ENCODE measurements around the gene ABHD16A.

The ABHD16A gene

GRCh38 chr6:31687860-31688693, 15.0 kb downstream of the ABHD16A start:
- FAIRE-seq, result no peak

- no peak for FAIRE-seq
These were observed 15.8 kb downstream of the ABHD16A start for GRCh38 chr6:31687321-31687720.

- FAIRE-seq, result no peak
These were observed 16.6 kb downstream of the ABHD16A start for GRCh38 chr6:31686483-31686882.

GRCh38 chr6:31683591-31683990, 19.5 kb downstream of the ABHD16A start:
- no peak for FAIRE-seq

GRCh38 chr6:31681135-31681671, 21.9 kb downstream of the ABHD16A start:
- no peak for FAIRE-seq

- peak; percentile 64 for FAIRE-seq
These were observed 22.6 kb downstream of the ABHD16A start, which contains the start of gene LY6G5C for GRCh38 chr6:31680226-31681134. Gene LY6G5C, minus strand, starts transcription at chr6:31681067. Its CDS starts 694 bp downstream, at chr6:31680373.

GRCh38 chr6:31677955-31678354, 25.2 kb downstream of the ABHD16A start:
- no peak for FAIRE-seq

- no peak for FAIRE-seq
These were observed 26.2 kb downstream of the ABHD16A start for GRCh38 chr6:31676904-31677303.

- FAIRE-seq, result no peak
These were observed 26.7 kb downstream of the ABHD16A start for GRCh38 chr6:31676322-31676903.

GRCh38 chr6:31669676-31670075, 33.4 kb downstream of the ABHD16A start, which contains the start of gene LY6G5B:
Gene LY6G5B, plus strand, starts transcription at chr6:31669976. Its CDS starts 975 bp downstream, at chr6:31670951.
- FAIRE-seq, result no peak

- no peak for FAIRE-seq
These were observed 36.7 kb downstream of the ABHD16A start for GRCh38 chr6:31666337-31666965.

GRCh38 chr6:31665501-31666336, 37.4 kb downstream of the ABHD16A start, which contains the start of gene CSNK2B:
Gene CSNK2B, plus strand, starts transcription at chr6:31666080. Its CDS starts 752 bp downstream, at chr6:31666832.
- no peak for FAIRE-seq

GRCh38 chr6:31664790-31665500, 38.2 kb downstream of the ABHD16A start, which contains the start of gene GPANK1:
Gene GPANK1, minus strand, starts transcription at chr6:31664997. Its CDS starts 519 bp downstream, at chr6:31664478.
- FAIRE-seq, result no peak

- no peak for FAIRE-seq
These were observed 38.9 kb downstream of the ABHD16A start for GRCh38 chr6:31663961-31664789.

- FAIRE-seq, result no peak
These were observed 39.8 kb downstream of the ABHD16A start for GRCh38 chr6:31663126-31663960.

- no peak for FAIRE-seq
These were observed 40.9 kb downstream of the ABHD16A start for GRCh38 chr6:31662124-31662723.

GRCh38 chr6:31661262-31662123, 41.6 kb downstream of the ABHD16A start:
- FAIRE-seq, result no peak

Data from islet of Langerhans (tissue), 1 donor.